ENCODE measurements around the gene PRR15.
"Not testable (repeated sequence)": the region's sequence is repeated elsewhere in the genome, so short reads cannot be mapped to it uniquely, and the experiment has no call there.

The PRR15 gene, protein sequence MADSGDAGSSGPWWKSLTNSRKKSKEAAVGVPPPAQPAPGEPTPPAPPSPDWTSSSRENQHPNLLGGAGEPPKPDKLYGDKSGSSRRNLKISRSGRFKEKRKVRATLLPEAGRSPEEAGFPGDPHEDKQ

DNA sequence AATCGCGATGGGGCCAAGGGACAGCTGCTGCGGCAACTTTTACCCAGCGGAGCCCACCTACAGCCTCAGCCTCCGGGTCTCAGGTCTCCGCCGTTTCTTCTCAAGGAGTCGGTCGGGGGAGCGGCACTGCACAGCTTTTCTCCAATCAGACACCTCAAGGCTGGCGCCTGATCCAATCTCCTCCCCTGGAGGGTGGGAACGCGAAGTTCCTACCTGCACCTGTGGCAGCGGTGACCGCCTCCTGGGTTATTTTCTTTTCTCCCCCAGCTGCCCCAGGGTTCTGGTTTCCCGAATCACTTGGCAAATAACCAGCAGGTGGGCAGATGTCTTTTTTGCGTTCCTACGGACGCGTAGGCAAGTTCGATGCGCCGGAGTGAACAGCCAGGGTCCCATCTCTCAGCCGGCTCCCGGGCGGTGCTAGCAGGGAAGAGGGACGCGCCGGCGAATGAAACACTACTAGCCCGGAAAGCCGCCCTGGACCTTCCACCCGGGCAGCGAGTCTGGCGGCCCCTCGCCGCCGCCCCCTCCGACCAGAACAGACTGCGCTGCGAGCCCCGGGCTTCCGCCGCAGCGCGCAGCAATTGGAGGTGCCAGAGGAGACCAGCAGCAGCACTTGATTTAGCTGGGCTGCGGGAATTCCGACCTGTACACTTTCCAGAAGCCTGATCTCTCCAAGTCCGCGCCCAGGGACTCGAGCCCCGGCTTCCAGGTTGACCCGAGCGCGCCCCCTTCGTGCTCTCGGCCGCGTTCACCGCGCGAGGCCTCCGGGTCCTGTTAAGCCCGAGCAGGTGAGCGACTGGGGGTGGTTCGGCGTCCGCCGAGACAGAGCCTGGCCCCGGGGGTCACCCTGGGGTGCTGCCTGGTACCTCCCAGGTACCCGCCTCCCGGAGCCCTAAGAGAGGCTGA is at the start of gene PRR15:
Gene PRR15 (plus strand): TSS at position 246 of the 906 bp plus-strand sequence. CDS start 2,495 bp downstream, outside the sequence.
- TF ChIP-seq, protein P1, sequence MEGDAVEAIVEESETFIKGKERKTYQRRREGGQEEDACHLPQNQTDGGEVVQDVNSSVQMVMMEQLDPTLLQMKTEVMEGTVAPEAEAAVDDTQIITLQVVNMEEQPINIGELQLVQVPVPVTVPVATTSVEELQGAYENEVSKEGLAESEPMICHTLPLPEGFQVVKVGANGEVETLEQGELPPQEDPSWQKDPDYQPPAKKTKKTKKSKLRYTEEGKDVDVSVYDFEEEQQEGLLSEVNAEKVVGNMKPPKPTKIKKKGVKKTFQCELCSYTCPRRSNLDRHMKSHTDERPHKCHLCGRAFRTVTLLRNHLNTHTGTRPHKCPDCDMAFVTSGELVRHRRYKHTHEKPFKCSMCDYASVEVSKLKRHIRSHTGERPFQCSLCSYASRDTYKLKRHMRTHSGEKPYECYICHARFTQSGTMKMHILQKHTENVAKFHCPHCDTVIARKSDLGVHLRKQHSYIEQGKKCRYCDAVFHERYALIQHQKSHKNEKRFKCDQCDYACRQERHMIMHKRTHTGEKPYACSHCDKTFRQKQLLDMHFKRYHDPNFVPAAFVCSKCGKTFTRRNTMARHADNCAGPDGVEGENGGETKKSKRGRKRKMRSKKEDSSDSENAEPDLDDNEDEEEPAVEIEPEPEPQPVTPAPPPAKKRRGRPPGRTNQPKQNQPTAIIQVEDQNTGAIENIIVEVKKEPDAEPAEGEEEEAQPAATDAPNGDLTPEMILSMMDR (IDR thresholded peaks at IDR 0.05; ENCODE audit: borderline replicate concordance, insufficient read depth, low read depth, low read length) = no peak
- H3K4me3 ChIP-seq (ENCODE audit: low read depth, low read length) = no peak within 1 kb of the TSS

DNA sequence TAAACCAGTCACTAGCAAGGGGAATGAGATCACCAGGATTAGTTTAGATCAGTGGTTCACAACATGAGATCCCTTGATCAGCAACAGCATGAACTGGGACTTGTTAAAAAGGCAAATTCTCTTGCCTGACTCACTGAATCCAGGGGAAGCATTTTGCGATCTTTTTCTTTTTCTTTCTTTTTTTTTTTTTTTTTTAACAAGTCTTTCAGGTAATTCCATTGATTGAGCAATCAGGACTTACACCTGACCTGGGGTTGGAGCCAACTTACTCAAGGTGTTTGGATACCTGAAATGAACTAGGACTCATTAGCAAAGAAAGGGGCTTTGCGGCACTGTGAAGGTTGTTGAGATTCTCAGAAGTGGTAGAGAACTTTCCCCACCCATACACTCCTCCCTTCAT is 47.1 kb upstream of the PRR15 start:
- no peak overlapping the region for H3K4me3 ChIP-seq (ENCODE audit: low read depth, low read length)
- TF ChIP-seq, protein P1 (IDR thresholded peaks at IDR 0.05; ENCODE audit: borderline replicate concordance, insufficient read depth, low read depth, low read length) = no peak

GRCh38 chr7:29518616-29519015 is 45.0 kb upstream of the PRR15 start:
- TF ChIP-seq, protein P1 (IDR thresholded peaks at IDR 0.05; ENCODE audit: borderline replicate concordance, insufficient read depth, low read depth, low read length) = no peak

DNA sequence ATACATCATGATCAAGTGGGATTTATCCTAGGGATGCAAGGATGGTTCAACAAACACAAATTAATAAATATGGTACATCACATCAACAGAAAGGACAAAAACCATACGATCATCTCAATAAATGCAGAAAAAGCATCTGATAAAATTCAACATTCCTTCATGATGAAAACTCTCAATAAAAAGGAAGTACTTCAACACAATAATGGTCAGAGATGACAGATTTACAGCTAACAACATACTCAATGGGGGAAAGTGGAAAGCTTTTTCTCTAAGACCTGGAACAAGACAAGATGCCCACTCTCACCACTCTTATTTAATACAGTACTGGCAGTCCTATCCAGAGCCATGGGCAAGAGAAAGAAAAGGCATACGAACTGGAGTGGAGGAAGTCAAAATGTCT is 39.9 kb upstream of the PRR15 start:
- no peak overlapping the region for H3K4me3 ChIP-seq (ENCODE audit: low read depth, low read length)
- TF ChIP-seq, protein P1 (IDR thresholded peaks at IDR 0.05; ENCODE audit: borderline replicate concordance, insufficient read depth, low read depth, low read length) = no peak

More at GRCh38 chr7:29518616-29519015, 45.0 kb upstream of the PRR15 start:
- H3K4me3 ChIP-seq (ENCODE audit: low read depth, low read length) = no peak overlapping the region

GRCh38 chr7:29527505-29528108 is 36.0 kb upstream of the PRR15 start:
- TF ChIP-seq, protein P1 (IDR thresholded peaks at IDR 0.05; ENCODE audit: borderline replicate concordance, insufficient read depth, low read depth, low read length) = no peak
- H3K4me3 ChIP-seq (ENCODE audit: low read depth, low read length) = no peak overlapping the region

DNA sequence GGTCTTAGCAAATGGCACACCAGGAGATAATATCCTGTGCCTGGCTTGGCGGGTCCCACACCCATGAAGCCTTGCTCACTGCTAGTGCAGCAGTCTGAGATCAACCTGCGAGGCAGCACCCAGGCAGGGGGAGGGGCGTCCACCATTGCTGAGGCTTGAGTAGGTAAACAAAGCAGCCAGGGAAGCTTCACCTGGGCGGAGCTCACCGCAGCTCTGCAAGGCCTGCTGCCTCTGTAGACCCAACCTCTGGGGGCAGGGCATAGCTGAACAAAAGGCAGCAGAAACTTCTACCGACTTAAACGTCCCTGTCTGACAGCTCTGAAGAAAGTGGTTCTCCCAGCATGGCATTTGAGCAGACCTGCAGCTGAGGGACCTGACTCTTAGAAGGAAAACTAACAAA is 35.1 kb upstream of the PRR15 start:
- not testable (repeated sequence) for H3K4me3 ChIP-seq (ENCODE audit: low read depth, low read length)

- H3K4me3 ChIP-seq (ENCODE audit: low read depth, low read length) = no peak overlapping the region
- TF ChIP-seq, protein P1 (IDR thresholded peaks at IDR 0.05; ENCODE audit: borderline replicate concordance, insufficient read depth, low read depth, low read length) = no peak
Observed at GRCh38 chr7:29538389-29538788, 25.2 kb upstream of the PRR15 start.

Measured in GM12875 (cell line).